Measurements from ENCODE around the gene IKZF2.

Gene IKZF2

DNA sequence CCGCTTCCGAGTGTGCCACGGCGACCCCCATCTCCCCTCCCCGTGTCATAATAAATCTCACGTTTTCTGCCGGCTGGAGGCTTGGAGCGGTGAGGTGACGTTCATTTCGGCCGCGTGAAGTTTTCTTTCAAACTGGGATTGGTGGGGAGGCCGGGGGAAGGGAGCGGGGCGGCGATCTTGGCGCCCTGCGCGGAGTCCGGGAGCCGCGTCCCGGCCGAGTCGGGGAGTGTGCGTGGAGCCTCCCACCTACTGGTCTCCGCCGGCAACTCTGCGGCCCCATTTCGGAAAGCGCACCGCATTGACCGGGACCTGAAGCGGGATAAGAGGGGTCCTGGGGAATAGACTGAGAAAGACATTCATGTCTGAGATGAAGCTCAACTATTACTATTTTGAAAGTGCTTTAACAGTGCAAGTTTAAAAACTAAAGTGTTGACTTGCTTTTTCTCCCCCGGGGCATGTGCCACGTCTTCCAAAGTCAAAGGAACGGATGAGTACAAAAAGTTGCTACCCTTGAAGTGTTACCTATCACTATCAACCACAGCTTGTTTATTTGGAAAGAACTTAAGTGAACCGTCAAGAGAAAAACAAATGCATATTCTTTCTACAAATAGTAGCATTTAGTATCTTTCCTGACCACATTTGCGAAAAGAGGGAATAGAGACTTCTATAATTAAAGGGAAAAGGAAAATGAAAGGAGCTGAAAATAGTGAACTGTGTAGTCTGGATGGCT is 818 bp upstream of the IKZF2 start:
- DNase-seq: peak; percentile 76

DNA sequence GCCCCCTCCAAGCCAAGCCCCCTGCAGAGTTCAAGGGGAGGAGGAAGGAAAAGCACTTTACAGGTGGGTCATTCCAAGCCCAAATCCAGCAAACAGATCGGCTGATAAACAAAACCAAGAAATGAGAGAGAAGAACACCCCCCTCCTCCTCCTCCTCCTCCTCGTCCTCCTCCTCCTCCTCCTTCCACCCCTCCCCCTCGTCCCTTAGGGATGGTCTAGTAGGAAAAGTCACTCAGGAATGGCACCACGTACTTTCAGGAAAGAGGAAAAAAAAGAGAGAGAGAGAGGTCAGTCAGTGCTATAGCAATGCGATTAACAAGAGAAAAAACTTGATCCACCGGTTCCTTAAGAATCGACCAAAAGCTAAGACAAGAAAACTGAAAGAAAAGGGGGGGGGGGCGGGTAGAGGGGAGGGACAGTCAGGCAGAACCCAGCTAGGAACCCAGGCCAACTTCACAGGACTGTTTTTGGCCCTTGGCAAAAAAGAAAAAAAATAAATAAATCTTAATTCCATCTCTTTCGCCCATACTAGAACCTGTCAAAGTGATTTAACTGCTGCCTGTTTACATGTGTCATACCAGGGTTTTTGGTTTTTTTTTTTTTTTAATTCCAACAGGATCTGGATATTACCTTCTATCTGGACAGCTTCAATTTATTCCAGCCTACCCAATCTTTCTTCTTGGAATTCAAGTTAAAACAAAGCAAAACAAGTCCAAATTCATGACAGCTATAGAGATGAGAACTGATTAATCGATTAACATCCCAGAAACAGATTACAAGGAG is 906 bp downstream of the IKZF2 start:
- DNase-seq: peak; percentile 24

DNA sequence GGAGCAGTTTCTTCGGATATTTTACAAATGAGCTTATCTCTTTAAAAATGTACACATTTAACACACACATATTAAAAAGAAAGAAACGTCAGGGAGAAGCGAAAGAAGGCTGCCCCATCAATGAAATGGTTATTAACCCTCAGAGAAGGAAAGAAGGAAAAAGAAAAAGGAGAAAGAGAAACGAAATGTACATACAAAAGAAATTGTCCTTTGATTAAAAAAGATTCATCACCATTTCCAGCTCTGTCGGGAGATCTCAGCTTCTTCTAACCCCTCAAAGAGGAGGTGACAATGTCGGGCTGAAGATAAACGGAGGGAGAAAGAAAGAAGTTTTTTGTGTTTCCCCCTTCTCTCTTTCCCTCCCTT is 1.5 kb downstream of the IKZF2 start:
- DNase-seq: no peak

DNA sequence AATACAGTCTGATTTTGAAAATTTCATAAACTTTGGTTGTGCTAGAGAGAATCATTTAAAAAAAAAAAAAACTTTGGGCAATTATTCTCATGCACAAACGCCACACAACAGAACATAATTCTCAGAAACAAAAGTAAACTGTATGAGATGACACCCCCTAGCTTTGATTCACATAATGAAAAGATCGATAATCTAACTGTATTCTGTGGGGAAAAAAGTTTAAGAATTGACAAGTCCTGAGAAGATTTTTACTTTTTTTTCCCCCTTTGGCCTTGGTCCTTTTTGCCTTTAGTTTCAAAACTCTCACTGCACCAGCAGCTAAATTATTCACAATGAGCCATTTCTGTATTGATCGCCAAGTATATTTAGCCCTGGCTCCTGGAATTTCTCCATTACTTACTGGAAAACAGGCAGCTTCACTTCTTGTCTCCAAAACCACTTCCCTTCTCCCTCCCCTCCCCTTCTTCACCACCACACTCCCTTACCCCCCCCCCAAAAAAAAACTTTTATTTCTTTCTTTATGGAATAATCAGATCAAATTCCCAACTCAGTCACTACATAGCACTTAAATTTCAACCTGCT is 2.0 kb downstream of the IKZF2 start:
- DNase-seq: no peak

DNA sequence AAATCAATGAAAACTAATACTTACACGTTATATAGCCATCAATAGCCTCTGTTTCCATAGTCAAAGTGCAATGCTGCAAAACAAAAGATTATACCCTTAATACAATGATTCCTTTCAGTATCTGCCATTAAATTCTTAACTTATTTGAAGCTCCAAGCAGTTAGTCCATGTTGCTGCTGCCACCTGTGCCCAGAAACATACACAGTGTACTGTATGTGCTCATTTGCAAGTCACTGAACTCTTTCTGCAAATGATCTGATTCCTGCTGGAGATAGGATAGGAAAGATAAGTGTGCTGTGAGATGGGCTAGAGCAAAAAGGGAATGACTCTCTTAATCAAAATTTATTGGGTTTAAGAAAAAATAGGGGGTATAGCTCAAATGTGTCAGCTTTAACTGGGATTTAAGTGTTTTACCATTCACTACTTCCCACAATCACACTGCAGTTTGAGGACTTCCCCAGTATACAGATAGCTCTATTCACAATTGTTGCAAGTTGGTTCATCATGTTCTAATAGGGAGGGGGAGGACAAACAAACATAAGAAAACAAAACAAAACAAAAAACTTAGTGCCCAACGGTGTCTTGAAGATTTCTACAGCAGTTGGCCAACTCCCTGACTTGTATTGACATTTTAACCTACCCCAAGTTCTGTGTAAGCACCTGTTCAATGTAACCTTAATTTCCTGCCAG is 2.7 kb downstream of the IKZF2 start:
- no peak for DNase-seq

DNA sequence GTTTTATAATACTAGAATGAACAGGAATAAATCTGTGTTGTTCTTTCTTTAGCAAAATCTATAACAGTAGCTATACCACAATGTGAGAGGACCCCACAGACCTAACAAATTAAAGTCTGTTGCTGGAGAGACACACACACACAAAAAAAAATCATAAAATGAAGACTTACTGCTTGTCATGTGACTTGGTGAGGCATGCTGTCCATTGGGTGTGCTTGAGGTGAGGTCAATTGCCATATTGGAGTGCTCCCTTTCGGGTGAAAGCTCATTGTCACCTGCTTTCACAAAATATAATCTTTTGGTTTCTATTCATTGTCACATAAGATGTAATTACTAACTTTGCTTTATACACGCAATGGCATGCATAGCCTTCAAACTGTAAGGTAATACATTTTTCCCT is 3.9 kb downstream of the IKZF2 start:
- no peak for DNase-seq

DNA sequence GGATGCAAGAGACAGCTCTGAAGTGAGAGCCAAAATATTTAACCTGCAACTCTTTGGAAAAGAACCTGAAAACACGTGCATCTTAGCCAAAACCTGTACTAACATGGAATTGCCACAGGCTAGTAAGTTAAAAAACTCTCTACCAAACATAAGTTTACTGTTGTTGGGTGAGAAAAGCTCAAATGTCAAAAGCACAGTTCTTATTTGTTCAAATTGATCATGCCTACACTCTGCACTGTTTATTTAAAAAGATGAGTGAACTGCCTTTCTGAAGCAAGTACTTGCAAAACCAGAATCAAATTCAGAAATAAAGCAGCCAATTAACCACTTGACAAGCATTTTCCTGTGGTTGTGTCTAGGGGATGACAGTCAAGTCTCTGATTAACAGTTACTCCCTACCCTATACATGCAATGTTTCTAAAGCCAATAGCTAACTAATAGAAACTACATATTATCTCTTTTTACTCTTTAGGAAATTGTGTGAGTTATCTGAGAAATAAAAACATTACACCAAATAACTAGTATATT is 5.6 kb downstream of the IKZF2 start:
- no peak for DNase-seq

DNA sequence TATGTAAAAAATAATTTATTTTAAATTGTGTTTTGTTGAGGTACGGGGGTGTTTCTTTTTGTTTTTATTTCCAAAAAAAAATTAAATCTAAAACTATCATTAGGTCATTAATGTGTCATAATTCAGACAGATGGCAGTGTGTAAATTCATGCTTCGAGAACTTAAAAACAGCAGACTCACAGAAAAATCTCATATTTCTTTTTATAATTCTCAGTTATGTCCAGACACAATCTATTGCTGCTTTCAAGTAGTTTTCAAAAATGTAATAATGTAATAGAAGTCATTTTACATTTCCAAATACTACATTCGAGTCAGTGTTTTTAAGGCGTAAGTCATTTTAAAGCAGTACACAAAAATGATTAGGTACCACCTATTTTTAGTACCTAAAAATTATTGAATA is 14.3 kb downstream of the IKZF2 start:
- no peak for DNase-seq

DNA sequence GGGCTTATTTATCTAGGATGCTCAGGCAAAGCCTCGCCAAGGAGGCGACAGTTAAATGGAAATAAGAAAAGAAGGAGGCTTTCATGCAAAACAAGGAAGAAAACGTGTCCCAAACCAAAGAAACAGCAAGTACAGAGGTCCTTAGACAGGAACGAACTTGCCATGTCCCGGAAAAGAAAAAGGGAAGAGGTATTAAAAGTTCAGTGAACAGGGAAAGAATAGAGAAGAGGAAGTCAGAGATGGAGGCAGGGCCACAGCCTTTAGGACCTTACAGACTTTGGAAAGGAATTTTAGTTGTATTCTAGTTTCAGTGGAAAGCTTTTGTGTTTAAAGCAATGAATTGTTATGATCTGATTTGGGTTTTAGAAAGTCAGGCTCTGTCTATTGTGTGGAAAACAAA is 22.1 kb downstream of the IKZF2 start:
- DNase-seq: no peak

DNA sequence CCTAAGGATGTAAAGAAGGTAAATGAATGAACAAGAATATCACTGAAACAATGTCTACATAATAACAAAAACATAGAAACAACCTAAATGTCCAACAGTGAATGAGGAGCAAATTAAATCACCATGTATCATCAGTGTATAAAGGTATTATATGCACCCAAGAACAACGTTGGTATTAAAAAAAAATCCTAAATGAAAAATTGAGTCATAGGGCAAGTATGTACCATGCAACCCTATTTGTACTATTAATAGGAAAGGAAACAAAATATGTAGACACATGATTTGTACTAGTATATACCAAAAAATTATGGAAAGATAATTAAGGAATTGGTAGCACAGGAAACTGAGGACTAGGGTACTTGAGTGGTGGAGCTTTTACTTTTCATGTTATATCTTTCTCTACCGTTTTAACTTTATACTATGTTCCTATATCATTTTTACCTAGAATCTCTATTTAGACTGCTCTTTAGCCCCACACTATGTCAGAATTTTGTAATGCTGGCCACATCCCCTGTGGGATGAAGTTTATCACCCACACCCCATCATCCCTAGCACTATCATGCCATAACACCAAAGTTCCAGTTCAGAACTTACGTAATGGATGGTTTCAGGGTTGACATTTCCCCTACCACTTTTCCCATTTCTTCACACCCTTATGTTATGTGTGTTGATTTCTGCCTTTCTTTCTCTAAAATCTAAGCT is 25.6 kb downstream of the IKZF2 start:
- DNase-seq: no peak

DNA sequence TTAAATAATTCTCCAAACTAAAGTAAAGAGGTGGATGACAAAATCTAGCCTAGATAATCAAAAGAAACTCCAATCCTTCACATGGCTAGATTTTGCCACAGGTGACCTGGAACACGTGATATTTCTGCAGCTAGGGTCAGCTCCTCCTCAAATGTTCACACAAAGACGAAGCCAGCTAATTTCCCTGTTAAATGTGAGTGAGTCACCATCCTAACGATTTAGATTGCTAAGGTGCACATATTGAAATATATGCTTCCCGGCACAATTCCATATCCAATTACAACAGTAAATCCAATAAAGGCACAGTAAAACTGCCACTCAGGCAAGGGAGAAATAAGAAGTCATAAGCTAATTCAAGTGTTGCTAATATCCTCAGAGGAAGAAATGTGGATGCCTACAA is 28.7 kb downstream of the IKZF2 start:
- no peak for DNase-seq

DNA sequence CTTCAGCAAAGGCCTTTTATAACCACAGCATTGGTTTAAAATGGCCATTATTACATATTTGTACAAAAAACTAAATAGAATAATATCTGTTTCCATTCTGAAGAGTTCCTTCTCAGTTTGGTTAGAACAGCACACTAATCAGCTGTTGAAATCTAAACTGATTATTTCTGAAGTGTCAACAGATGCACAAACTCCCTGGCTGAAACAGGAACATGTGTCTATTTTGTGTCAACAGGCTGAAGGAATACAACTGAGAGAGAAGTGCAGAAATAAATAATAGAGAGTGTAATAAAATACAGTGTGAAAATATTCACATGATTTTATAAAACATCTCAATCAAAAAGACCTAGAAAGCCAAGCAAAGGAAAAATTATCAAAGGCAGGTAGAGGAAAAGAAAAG is 29.7 kb downstream of the IKZF2 start:
- DNase-seq: no peak

DNA sequence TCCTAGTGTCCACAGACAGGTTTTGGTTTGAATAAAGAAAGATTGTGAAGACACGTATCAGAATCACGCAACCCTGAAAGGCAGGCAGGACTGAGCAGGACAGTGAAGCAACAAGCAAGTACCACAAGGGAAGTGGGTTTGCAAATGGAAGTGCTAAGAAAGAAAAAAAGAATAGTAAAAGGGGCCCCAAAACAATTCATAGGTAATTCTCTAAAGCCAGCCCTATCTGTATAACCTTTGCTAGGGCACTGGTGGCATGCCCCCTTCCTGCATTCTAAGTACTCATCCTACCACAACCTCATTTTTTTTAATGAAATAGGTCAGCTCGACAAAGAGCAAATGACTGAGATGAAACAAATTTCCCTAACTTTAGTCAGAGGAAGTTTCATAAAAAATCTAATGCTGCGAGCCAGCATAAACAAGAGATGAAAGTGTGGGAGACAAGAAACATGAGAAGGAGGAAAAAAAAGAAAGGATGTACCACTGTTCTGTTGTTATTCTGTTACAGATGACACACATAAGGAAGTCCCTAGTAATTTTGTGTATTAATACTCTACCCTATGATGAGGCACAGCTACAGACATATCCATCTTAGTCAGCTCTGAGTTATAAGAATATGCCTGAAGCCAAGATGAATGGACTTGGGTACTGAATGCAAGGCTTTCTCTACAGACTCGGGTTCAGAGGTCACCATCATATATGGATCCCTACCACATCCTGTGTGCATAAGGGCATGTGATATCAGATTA is 32.2 kb downstream of the IKZF2 start:
- DNase-seq: no peak

DNA sequence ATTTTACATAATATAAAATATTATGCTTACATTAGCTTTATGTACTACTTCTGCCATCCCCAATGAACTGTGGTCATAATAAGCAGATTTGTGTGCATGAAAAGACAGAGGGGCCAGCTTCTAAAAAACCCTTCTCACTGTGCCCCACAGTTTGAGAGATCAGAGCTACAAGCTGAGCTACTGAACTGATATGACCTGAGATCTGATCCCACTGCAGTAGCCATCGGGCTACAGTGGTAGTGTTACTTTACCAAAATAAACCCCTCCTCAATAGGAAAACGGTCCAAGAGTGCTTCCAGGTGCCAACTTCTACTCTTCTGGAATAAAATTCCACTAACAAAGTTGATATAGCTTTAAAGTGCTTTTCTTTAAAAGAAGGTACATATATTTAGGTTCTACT is 43.1 kb downstream of the IKZF2 start:
- DNase-seq: no peak

DNA sequence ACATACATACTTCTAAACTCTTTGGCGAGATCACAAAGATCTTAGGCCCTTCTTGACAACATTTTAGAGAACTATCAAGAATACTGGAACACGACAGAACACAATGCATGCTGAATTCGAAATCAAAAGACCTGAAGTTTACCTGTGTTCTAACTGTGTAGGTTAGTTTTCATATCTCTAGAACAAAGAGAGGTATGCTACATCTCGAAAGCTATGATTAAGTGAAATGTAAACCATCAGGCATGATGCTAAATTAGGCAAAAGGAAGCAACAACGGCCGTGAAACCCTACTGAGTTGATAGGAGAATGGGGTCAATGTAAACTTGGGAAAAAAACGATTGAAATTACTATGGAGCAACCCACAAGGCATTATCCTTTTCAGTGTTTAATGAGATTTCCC is 43.7 kb downstream of the IKZF2 start:
- DNase-seq: no peak

DNA sequence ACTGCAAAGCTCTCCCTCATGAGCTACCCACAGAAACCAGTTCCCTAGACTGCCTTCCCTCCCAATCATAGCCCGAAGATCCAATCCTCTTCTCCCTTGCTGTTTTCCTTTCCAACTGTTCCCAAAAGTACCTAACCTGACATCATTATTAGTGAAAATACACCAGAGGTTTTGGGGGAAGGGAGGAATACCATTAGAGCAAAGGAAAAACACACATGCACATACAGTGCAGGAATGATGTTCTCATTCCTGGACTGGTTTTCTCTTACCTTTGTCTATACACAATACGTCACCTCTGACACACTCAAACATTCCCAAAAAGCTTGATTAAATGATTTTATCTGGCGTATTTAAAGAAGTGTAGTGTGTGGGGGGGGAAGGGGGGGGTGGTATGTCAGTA is 46.2 kb downstream of the IKZF2 start:
- no peak for DNase-seq

DNA sequence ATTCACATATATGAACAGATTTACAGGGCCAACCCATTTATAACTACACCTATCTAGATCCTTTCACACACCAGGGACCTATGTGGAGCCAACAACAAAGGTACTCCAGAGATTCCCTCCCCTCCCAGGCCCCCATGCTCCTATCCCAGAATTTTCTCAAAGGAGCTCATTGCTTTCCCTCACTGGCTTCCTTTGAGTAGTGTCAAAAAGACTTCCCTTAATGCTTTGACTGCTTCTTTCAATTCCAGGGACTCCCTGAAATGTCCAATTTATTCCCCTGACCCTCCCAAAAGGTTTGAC is 46.6 kb downstream of the IKZF2 start:
- DNase-seq: no peak

DNA sequence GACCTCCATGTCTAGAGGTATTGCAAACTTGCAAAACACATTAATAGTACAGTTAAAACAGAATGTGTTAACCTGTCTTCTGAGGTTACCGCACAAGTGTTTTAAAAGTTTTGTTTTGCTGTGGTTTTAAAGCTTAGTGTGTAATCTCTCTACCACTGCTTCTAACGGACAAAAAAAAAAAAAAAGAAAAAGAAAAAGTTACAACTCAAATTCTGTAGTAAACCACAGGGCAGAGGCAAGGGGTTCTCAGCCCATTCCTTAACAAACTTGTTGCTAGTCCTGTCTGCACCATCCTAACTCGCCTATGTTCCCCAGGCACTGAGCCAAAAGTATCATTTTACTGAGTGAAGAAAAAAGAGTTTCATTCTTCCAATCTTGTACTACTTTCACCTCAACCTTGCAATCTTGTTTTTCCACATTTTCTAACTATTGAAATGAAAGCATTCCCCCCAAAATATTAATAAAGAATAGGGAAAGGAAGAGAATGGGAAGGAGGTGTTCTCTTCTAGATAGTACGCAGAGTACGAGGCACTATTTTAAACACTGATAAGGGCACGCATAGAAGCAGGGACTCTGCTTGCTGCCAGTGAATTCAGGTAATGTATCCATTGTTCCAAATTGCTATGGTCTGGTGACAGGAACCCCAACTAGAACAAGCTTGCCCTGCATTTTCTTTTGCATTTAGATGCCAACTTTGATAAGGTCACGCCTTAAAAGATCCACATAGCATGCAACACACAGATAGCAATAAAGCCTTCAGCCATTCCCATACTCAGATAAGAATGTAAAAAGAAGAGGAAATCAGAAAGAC is 47.1 kb downstream of the IKZF2 start:
- DNase-seq: no peak

DNA sequence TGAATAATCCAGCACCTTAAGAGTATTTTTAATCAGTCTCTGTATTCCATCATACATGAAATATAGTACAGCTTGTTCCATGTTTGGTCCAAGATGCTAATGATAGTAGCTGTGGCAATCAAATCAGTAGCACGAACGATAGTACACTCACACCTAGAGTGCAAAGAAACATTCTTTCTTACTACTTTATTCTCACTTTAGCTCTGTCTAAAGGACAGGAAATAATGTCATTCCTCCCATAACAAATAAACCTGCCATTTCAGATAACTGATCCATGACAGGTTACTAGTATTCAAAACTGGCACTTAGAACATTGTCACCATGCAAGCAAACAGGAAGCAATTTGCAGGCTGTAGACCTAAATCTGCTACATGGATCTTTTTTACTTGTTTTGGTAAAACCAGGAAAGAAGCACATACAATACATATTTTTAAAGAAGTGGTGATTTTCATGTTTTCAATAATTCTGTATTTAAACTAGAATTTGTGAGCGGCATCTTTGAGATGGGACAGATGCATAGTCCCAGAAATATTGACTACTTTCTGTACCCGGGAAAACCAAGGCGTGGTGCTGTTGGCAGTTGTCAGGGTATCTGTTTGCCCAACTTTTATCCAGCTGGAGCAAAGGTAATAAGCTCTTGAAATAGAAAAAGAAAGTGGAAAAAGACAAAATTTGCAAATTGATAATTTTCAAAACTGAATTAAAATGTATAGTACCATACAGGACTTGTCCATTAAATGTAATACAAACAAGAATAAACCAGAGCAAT is 49.5 kb downstream of the IKZF2 start:
- no peak for DNase-seq

DNA sequence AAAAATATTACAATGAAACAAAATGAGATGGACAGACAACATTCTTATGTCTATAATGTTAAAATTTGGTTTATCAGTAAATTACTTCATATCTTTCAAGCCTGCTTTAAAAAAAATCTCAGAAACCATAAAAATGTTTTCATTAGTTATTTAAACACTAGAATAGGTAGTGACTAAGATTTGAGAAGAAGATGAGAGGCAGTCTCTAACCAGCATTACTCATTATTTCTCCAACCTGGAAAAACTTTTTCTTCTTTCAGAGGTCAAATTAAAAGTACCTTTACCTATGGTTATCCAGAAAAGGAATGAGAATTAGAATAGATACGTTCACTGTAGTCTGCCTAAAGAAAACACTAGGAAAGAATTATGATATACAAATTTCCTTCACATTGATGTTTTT is 50.3 kb downstream of the IKZF2 start:
- no peak for DNase-seq

DNA sequence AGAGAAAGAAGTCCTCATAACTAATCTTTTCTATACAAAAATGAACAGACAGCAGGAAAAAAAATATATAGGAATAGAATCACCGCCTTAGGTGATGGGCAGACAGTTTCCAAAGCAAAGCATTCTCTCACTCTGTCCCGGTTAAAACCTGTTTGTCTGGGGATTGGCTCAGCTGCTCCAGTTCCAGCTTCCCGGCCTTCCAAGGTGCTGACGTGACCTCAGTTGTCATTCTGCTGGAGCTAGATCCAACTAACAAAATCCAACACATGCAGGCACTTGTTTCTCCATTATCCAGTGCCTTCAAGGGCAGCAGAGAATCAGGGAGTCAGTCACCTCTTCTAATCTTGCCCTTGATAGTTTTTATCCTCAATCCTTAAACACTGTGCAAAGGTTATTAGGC is 52.8 kb downstream of the IKZF2 start:
- no peak for DNase-seq
